GM19240 (cell line): ENCODE measurements around the gene MRPL2.
A peak's percentile ranks its signal among the peaks of the same experiment; 100 is the strongest.

Experiments used
- DNase-seq: peaks from one replicate; pipeline ENCODE4 v3.0.0; 2011; ENCODE audit warnings: low spot score; ENCODE audit not compliant: insufficient read length

Gene MRPL2

DNA sequence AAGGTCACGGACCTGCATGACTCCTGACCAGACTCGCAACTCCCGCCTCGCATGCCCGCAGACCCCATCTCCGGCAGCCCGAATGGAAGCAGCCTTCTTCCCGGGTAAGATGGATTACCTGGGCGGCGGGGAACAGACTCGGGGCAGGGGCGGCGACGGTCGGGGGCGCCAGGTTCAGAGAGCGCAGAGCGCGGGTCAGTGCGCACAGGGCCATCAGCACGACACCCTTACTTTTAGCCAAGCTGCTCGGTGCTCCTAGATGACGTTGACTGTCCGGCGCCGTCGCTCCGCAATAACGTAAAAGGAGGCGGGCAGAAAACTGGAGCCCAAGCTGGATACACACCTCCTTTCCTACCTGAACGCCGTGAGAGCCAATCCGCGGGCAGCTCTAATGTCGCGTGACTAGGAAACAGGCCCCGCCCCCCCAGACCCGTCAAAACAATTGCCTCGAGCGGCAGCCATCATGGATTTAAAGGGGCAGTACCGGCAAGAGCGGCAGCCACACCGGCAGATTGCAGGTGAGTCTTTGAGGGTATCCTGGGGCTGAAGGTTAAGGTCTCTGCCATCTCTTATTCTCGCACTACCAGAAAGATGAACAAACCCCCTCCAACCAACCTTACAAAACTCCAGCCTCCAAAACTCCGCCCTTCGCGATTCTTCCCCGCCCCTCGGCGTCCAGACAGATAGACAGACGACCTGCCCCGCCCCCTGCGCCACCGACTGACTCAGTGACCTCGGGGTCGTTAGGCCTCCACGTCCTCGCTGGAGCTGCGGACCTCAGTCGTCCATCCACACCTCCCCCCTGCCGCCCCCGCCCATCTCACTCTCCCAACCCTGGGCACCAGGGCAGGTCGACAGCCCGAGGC lies at the start of gene MRPL2, which contains the start of gene KLC4:
MRPL2 (minus strand) TSS at position 267 of the 866 bp plus-strand sequence; CDS start at position 214, 53 bp downstream.
KLC4 (plus strand) TSS at position 464 of the 866 bp plus-strand sequence. CDS start 1,705 bp downstream, outside the sequence.
- peak; percentile 99 for DNase-seq

- DNase-seq, result no peak
Measured at GRCh38 chr6:43107344-43108062, 48.3 kb upstream of the MRPL2 start.

DNA sequence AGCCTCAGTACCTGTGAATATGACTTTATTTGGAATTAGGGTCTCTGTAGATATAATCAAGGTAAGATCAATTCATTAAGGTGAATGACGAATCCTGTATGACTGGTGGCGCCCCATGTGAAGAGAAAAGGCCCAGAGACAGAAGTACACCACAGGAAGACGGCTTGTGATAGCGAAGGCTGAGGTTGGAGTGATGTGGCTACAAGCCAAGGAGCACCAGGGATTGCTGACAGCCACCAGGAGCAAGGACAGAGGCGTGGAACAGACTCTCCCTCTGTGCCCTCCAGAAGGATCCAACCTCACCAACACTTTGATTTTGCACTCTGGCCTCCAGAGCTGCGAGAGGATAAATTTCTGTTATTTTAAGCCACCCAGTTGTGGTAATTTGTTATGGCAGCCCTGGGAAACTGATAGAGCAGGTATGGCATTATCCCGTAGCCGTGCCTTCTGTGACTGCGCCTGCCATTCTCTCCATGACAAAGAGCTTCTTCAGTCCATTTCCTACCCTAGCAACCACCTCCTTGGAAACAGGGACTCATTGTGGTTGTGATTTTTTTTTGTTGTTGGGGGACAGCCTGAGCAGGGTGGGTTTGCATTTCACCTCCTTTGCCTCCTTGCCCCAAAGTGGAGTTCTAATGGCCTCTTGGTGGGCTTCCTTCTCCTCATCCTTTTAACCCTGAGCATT lies 46.4 kb upstream of the MRPL2 start:
- no peak for DNase-seq

GRCh38 chr6:43103253-43103876 lies 44.1 kb upstream of the MRPL2 start:
- no peak for DNase-seq

GRCh38 chr6:43101497-43101896 lies 42.3 kb upstream of the MRPL2 start:
- DNase-seq, result no peak

DNA sequence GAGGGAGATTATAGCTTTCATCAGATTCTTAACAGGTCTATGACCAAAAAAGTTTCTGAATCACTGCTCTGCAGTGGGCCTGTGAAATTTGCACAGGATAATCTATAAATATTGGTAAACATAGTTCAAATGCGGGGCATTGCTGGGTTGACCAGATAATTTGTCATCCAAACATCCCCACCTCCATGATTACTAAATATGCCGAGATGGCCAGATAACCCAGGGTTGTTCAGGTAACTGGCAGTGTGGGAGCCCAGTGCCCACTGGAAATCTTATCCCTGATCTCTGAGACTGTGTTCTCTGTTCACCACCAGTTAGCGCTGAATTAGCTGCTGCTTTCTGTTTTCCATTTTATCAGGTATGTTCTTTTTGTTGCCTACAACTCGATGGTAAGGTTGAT lies 38.3 kb upstream of the MRPL2 start:
- no peak for DNase-seq

DNA sequence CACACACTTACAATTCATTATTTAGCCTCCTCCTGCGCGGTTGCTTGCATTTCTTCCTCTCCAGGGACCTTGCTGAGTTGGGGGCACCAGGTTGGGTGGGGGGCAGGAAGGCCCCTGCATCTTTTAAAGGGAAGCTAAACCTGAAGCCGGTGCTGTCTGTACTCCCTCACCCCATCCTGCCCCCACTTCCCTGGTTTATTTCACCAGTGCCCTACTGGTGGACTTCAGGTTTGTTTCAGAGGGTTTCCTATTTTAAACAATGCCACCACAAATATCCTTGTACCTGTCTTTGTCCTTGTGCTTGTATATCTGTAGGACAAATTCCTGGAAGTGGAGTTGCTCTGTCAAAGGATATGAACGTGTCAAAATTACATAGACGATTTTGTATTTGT lies 37.9 kb upstream of the MRPL2 start:
- DNase-seq, result no peak

DNA sequence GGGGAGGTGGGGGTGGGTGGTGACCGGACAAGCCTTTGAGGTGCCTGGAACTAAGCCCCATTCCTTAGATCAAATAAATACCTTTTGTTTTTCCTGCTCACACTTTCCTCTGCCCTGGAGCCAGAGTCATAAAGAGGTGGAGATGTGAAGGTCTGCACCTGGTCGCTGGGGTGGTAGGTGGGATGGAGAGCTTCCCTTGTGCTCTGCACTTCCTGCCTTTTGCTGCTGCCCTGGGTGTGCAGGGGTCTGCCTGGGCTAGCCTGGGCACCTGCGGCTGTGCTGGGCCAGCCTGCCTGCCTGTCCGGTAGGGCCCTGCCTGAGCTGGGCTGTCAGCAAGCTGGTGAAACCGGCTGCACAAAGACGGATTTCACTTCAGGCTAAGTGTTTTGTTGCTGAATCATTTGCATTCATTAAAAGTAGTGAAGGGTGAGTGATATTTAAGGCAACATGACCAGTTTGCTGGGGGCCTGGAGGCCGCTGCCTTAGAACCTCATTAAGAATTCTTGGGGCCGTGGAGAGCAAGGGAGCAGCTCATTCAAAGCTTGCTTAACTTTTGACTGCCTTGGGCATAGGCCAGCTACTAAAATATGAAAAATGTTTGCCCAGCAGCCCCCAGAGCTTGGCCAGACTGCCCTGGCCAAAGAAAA lies 37.3 kb upstream of the MRPL2 start:
- no peak for DNase-seq

DNA sequence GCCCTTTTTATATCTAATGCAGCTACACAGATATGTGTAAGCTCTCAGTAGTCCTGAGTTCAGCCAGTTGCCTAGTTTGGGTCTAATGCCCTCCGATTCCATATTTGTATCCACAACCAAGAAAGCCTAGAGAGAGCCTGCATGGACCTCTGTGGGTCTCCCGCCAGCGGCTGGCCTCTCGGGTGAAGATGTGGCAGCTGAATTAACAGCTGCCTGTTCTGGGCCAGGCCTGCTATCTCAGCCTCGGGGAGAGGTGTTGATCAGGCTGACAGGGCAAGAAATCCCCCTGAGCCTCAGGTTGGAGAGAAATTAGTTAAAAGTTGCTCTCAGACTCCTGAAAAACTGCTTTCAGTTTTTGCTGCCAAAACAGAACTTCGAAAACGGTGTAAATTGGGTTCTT lies 36.7 kb upstream of the MRPL2 start:
- DNase-seq, result no peak

DNA sequence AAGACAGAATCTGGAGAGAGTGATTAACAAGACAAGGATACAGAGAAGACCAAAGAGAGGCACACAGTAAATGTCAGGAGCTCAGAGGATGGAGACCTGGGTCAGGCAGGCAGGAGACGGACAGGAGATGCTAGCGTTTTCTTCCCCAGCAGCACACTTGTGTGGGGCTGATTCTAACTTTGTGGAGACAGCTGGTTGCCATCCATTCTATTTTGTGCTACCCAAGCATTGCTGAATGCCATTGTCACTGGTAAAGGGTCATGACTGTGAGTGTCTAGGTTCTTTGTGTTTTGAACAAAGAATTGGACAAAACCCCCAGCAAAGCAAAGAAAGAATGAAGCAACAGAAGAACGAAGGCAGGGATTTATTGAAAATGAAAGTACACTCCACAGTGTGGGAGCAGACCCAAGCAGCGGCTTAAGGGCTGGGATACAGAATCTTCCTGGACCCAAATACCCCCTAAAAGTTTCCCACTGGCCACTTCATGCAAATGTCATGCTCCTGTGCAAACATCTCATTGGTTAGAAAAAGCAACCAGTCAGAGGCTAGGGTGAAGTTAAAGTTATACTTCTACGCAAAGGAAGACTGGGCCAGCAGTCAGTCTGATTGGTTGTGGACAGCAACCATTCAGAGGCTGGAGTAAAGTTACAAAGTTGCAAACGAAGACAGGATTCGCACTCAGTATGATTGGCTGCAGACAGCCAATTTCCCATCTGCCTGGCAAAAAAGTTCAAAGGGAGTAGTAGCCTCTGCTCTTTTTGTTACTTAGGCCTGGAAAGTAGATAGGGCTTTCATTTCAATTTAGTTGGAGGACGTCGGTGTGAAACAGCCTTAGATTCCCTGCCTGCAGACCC lies 34.4 kb upstream of the MRPL2 start:
- DNase-seq, result no peak

DNA sequence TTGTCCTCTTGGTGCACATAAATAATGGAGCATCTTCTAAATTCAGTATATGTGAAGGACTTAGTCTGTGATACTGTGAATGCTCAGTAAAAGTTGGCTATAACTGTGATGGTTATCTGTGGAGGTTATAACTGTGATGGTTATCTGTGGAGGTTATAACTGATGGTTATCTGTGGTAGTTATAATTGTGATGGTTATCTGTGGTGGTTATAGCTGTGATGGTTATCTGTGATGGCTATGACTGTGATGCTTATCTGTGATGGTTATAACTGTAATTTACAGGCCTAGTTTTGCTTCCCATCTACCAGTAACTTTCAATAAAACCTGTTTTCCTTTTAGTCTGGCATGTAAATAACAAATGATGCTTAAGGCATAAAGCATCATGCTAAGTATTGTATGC lies 33.4 kb upstream of the MRPL2 start:
- DNase-seq, result no peak

- DNase-seq, result no peak
Measured at GRCh38 chr6:43091436-43091991, 32.3 kb upstream of the MRPL2 start.

GRCh38 chr6:43091020-43091419 lies 31.8 kb upstream of the MRPL2 start:
- DNase-seq, result no peak

DNA sequence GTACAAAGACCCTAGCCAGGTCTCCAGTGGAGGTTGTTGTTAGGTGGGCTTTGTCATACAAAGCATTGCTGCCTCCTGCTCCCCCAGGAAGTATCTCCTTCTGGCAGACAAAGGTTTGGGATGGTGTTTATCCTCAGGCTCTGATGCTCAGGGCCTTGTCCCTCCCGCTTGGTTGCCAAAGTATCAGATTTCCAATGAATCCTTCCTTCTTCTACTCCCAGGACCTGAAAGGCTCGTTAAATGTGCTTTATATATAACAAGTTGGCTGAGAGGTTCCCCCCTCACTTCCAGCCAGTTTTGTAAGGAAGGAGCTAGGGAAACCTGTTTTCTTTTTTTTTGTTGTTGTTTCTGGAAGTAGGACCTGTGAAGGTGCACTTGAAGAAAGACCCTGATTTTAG lies 31.3 kb upstream of the MRPL2 start:
- DNase-seq, result no peak

DNA sequence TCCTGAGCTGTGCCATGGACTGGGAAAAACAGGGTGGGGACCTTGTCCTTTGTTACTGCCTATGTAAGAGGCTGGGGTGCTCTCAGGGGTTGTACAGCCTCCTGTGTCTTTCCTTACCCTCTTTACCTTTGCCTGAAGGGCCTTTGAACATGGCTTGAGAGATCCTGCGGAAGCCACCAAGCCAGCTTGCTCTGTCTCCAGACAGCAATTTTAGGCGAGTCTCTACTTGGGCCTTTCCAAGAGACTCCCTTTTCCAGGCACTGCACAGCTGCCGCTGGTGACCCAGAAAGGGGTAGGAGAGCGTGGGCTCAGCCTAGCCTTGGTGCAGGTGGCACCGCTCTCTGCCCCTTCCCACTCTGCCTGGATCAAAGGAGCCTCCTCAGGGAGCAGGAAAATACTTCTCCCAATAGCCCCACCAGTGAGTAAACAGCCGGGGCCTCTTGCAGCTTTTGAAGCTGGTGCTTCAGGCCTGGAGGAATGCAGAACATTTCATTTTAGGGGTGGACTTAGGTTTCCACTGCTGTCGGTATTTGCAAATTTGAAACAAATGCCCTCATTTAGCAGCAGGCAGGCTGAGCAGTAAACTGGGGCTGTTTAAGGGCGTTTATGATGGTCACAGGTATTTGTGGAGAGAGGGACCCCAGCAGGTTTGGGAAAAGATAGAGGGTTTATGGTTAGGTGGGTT lies 30.8 kb upstream of the MRPL2 start:
- no peak for DNase-seq

GRCh38 chr6:43089467-43089866 lies 30.2 kb upstream of the MRPL2 start:
- DNase-seq, result no peak

- DNase-seq, result no peak
Measured at GRCh38 chr6:43088654-43089056, 29.4 kb upstream of the MRPL2 start.

DNA sequence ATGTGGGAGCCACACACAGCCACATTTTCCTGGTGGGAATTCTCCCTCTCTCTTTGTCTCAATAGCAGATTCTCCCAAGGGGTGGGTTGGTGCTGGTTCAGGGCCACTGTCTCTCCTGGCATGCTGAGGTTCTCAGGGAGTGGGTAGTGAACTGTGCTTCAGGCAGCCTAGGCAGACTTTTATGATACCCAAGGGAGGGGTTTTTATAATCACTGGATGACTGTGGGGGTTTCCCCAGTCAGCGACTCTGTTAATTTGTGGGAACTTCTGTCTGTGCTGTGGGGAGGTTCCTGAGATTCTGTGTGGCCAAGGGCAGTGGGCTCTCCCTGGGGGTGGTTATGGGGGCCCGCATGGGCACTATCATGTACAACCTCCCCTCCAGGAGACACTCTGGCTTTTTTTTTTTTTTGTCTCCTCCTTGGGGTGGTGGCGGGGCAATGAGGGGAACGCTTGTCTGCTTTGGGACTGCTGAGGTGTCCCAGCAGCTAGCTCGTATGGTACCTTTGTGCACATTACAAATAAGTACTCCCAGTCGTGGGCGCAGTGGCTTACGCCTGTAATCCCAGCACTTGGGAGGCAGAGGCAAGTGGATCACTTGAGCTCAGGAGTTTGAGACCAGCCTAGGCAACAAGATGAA lies 26.9 kb upstream of the MRPL2 start:
- DNase-seq, result no peak
